Sigmoid colon (tissue), 7 donors: ENCODE measurements around the gene ZNF253. TPM values are rescaled to one million over a fixed set of nuclear protein-coding genes. Genes with fewer than 3 reads are reported as not detected.

ENCODE experiments used
- DNase-seq: peaks from one replicate; pipeline ENCODE4 v3.0.0-alpha.2; 2019
- H3K27ac ChIP-seq, 4 donors: fragments of 200-600 bp; sonication (generic); one replicate each; pipeline ENCODE4 v1.5.1; 2016 to 2019; ENCODE audit warnings: mild to moderate bottlenecking in 1 of 4
- H3K27me3 ChIP-seq, 3 donors: fragments of 200-600 bp; sonication (generic); one replicate each; pipeline ENCODE4 v1.5.1; 2019; ENCODE audit warnings: mild to moderate bottlenecking in 1 of 3
- H3K36me3 ChIP-seq, 4 donors: fragments of 200-600 bp; sonication (generic); one replicate each; pipeline ENCODE4 v1.5.1; 2016 to 2019
- H3K4me1 ChIP-seq, 4 donors: fragments of 200-600 bp; sonication (generic); one replicate each; pipeline ENCODE4 v1.5.1; 2017 to 2019
- H3K4me3 ChIP-seq, 4 donors: fragments of 200-600 bp; sonication (generic); one replicate each; pipeline ENCODE4 v1.5.1; 2017 to 2019; ENCODE audit warnings: mild to moderate bottlenecking in 2 of 4, moderate library complexity in 1 of 4
- H3K9me3 ChIP-seq, 4 donors: fragments of 200-600 bp in 3 of 4; sonication (generic) in 3 of 4; one replicate each; pipeline versions ENCODE4 v1.5.1 to v1.6.1; 2013 to 2019
- CTCF ChIP-seq, 4 experiments: fragments of 450-650 bp in 3 of 4; fragments of 200-600 bp in 1 of 4; IDR thresholded peaks; one replicate each; pipeline ENCODE4 v1.5.1; 2016 to 2019; ENCODE audit warnings: antibody characterized with exemption in 4 of 4, mild to moderate bottlenecking in 3 of 4, moderate library complexity in 2 of 4
- EP300 ChIP-seq, 4 donors: sonication (generic); formaldehyde crosslinking; IDR thresholded peaks; one replicate each; pipeline ENCODE4 v1.6.1; 2017; ENCODE audit warnings: antibody characterized with exemption in 4 of 4
- POLR2A ChIP-seq, 2 donors: fragments of 450-650 bp; IDR thresholded peaks; one replicate each; pipeline ENCODE4 v1.6.1; 2016; ENCODE audit warnings: antibody characterized with exemption in 2 of 2, mild to moderate bottlenecking in 2 of 2, moderate library complexity in 2 of 2
- POLR2AphosphoS5 ChIP-seq, 4 donors: sonication (generic); formaldehyde crosslinking; IDR thresholded peaks; one replicate each; pipeline ENCODE4 v1.6.1; 2017; ENCODE audit warnings: antibody characterized with exemption in 4 of 4
- WGBS, 2 donors: extraction: QIAGEN DNeasy Blood & Tissue Kit; methylation state at CpG; one replicate each; pipeline ENCODE4 v1.1.7; 2013; 5-methylcytosine and 5-hydroxymethylcytosine counted together
- intact Hi-C: fragments of 100-400 bp; cut with DNase I; formaldehyde crosslinking; loops from one replicate; pipeline ENCODE4 v1.15.1; 2023
- polyA plus RNA-seq, 3 donors: library from polyadenylated mRNA; stranded (reverse); fragments of 200-250 nt; gene quantifications; one replicate each; pipeline ENCODE4 v1.2.3, GENCODE V29; 2013
- total RNA-seq, 4 donors: library from RNA; depleted of rRNA; stranded (reverse); fragments of >200 nt; gene quantifications; one replicate each; pipeline ENCODE4 v1.1.0, GENCODE V29; 2016
- donor health status: healthy with polysubstance abuse.
- donor health status: Bipolar disorder and iron deficiency.
- donor health status: healthy.

The ZNF253 gene
- total and polyA plus RNA-seq, 7 donors: 2.4 to 11.6 (median 5.5) TPM

GRCh38 chr19:19938449-19938848 lies 72.8 kb downstream of the ZNF253 start:
- WGBS, 2 donors: 30 to 31% methylated on average over 2 of the region's 2 CpGs
- peaks cover 0 to 31% (median 13%) of the 10 kb centered on the region in 4 donors for H3K9me3 ChIP-seq
- intact Hi-C loops: no loop called here
- no peak overlapping the region for H3K4me3 ChIP-seq
- no peak overlapping the region for H3K27ac ChIP-seq
- TF ChIP-seq POLR2AphosphoS5 (IDR thresholded peaks at IDR 0.05): no peak
- no peak for TF ChIP-seq POLR2A (IDR thresholded peaks at IDR 0.05)
- no peak for TF ChIP-seq CTCF (IDR thresholded peaks at IDR 0.05)
- no peak for TF ChIP-seq EP300 (IDR thresholded peaks at IDR 0.05)
- DNase-seq: no peak
- no peaks in the 10 kb centered on the region for H3K4me1 ChIP-seq
- no peaks in the 10 kb centered on the region for H3K27me3 ChIP-seq
- peaks cover 0 to 9% (median 7%) of the 10 kb centered on the region in 4 donors for H3K36me3 ChIP-seq

- Histone ChIP-seq H3K36me3 (no peaks in the 10 kb centered on the region), H3K4me1 (no peaks in the 10 kb centered on the region), H3K4me3 (no peak overlapping the region), H3K9me3 (peaks cover 0 to 5% (median 0%) of the 10 kb centered on the region in 4 donors), H3K27ac (no peak overlapping the region), H3K27me3 (no peaks in the 10 kb centered on the region)
- TF ChIP-seq POLR2A (IDR thresholded peaks at IDR 0.05): no peak
- no peak for TF ChIP-seq POLR2AphosphoS5 (IDR thresholded peaks at IDR 0.05)
- intact Hi-C loops: no loop called here
- 80 to 87% methylated on average over 8 of the region's 8 CpGs for WGBS, 2 donors
- no peak for DNase-seq
Measured at GRCh38 chr19:19943848-19944582, 78.3 kb downstream of the ZNF253 start.

Other genes starting within 250 kb of the ZNF253 start
- under 1 TPM in 1 of 4 donors, not detected in 3; 0.49 TPM for gene PBX4, start 247.2 kb upstream of the ZNF253 start, total RNA-seq
- 1 to 10 TPM; 1.4 to 6.1 (median 2.4) TPM for gene PBX4, start 247.2 kb upstream of the ZNF253 start, polyA plus RNA-seq
- 1 to 10 TPM in 2 of 4 donors, under 1 TPM in 2; 0.33 to 4.2 (median 1.2) TPM for gene LPAR2, start 237.7 kb upstream of the ZNF253 start, total RNA-seq
- 10 to 100 TPM in 1 of 3 donors, 1 to 10 TPM in 2; 3.6 to 19.9 (median 6.0) TPM for gene LPAR2, start 237.7 kb upstream of the ZNF253 start, polyA plus RNA-seq
- gene GMIP, start 222.2 kb upstream of the ZNF253 start, total RNA-seq: 1 to 10 TPM; 5.0 to 9.1 (median 6.4) TPM
- gene GMIP, start 222.2 kb upstream of the ZNF253 start, polyA plus RNA-seq: 10 to 100 TPM; 13.2 to 37.0 (median 19.0) TPM
- gene ATP13A1, start 202.2 kb upstream of the ZNF253 start, total RNA-seq: 100 to 1,000 TPM in 2 of 4 donors, 10 to 100 TPM in 2; 55.5 to 145 (median 102) TPM
- 10 to 100 TPM in 1 of 3 donors, 1 to 10 TPM in 2; 6.6 to 54.9 (median 7.4) TPM for gene ATP13A1, start 202.2 kb upstream of the ZNF253 start, polyA plus RNA-seq
- 1 to 10 TPM; 4.7 to 6.4 (median 5.7) TPM for gene ZNF101, start 197.0 kb upstream of the ZNF253 start, total RNA-seq
- 10 to 100 TPM in 2 of 3 donors, 1 to 10 TPM in 1; 9.9 to 24.2 (median 10.2) TPM for gene ZNF101, start 197.0 kb upstream of the ZNF253 start, polyA plus RNA-seq
- 10 to 100 TPM in 2 of 4 donors, 1 to 10 TPM in 2; 7.8 to 14.5 (median 9.5) TPM for gene ZNF14, start 132.8 kb upstream of the ZNF253 start, total RNA-seq
- 1 to 10 TPM; 1.2 to 3.6 (median 1.4) TPM for gene ZNF14, start 132.8 kb upstream of the ZNF253 start, polyA plus RNA-seq
- 10 to 100 TPM; 21.9 to 45.7 (median 28.3) TPM for gene ZNF506, start 44.1 kb upstream of the ZNF253 start, total RNA-seq
- gene ZNF506, start 44.1 kb upstream of the ZNF253 start, polyA plus RNA-seq: 10 to 100 TPM in 1 of 3 donors, 1 to 10 TPM in 2; 2.4 to 11.0 (median 5.1) TPM
- 10 to 100 TPM in 1 of 4 donors, 1 to 10 TPM in 3; 5.1 to 14.4 (median 6.7) TPM for gene ZNF93, start 35.1 kb downstream of the ZNF253 start, total RNA-seq
- 1 to 10 TPM; 1.2 to 3.9 (median 1.8) TPM for gene ZNF93, start 35.1 kb downstream of the ZNF253 start, polyA plus RNA-seq
- gene ZNF682, start 173.6 kb downstream of the ZNF253 start, total RNA-seq: 1 to 10 TPM; 1.8 to 3.0 (median 2.1) TPM
- 1 to 10 TPM in 2 of 3 donors, under 1 TPM in 1; 0.69 to 2.8 (median 1.8) TPM for gene ZNF682, start 173.6 kb downstream of the ZNF253 start, polyA plus RNA-seq
- gene ZNF90, start 212.1 kb downstream of the ZNF253 start, total RNA-seq: 1 to 10 TPM; 2.8 to 4.6 (median 3.6) TPM
- 1 to 10 TPM in 2 of 3 donors, not detected in 1; 1.5 to 1.8 TPM for gene ZNF90, start 212.1 kb downstream of the ZNF253 start, polyA plus RNA-seq